IPS-NIHi11 (cell line): Measurements from ENCODE around the gene AP1S3.

Source experiments
- DNase-seq: peaks from one replicate; pipeline ENCODE4 v3.0.0; 2012; ENCODE audit warnings: mixed read lengths, low spot score

The AP1S3 gene

DNA sequence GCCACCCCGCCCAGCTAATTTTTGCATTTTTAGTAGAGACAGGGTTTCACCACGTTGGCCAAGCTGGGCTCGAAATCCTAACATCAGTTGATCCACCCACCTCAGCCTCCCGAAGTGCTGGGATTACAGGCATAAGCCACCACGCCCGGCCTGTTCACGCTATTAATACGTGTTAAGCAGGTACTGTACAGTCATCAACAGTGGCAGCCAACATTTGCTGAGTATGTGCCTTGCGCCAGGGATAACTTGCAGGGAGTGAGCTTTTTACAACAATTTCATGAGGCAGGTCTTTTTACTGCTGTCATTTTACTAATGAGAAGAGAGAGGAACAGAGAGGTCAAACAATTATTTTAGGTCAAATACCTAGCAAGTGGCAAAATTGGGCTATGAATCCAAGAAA, 115.2 kb downstream of the AP1S3 start:
- no peak for DNase-seq

DNA sequence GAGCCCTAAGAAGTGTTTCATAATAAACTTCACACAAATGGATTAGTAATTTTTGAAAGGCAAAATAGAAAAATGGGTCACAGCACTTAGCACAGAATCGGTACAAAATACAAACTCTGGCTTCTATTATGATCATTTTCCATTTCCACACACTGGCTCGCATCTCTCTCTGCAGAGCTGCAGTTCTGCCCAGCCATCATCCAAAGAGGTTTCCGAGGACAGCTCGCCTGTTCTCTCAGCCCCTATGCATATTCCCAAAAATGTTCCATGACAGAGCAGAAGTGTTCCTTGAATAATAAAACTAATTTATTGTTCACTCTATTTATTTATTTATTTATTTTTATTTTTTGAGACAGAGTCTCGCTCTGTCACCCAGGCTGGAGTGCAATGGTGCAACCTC, 115.6 kb downstream of the AP1S3 start:
- no peak for DNase-seq

DNA sequence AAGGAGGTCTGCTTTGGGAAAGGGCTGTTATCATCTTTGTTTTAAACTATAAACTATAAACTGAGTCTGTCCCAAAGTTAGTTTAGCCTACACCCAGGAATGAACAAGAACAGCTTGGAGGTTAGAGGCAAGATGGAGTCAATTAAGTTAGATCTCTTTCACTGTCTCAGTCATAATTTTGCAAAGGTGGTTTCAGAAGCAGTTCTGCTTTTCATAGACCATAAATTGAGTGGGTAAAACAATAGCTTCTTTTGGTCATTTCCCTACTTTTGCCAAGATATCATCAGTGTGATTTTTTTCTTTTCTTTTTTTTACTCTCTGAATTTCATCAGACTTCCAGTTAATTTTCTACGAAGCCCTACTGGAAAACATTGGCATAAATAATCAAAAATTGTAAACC, 117.0 kb downstream of the AP1S3 start:
- no peak for DNase-seq

DNA sequence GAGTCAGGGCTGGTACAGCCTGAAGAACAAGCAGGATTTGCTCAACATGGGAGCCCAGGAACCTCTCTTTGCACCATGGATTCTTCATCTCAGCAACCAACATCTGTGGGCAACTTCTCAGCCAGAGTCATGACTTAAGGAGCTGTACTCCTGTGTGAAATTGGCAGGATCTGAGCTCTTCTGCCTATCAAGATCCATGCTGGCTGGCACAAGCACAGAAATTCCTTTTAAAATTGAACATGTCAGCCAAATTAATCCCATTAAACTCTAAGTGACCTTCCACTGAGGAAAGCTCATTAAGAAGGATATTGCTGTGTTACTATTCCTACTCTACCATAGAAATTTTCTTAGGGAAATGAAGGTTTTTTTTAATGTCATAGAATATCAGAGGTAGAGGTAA, 124.7 kb downstream of the AP1S3 start:
- no peak for DNase-seq

DNA sequence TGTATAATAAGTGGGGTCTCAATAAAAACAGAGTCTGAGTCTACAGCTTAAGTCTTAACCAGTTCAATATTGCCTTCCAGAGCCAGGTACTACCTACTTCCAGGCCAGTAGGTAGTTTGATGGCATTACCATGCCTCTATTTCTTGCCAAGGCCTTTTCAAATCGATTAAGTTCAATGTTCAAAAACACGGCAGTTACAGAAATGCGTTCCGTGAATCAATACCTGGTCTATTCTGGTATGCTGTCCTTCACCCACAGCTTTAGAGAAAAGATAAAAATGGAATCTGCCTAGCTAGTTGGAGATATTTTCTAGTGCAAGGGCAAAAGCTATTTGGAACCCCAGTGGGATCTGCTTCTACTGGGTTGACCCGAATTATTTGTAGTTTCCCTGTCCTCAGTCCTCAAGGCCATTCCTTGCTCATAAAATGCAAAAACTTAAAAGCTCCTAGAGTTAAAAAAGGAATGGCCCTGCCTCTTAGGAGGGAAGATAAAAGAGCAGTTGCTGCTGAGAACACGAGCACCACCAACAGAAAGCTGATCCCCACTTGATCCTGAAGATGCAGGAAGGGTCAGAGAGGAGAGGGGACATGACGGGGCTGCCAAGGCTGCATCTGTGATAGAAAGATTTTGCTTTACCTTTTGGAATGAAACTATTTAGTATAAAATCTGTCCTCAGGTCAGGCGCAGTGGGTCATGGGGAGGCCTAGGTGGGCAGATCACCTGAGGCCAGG, 125.6 kb downstream of the AP1S3 start:
- no peak for DNase-seq
